ENCODE data around the gene MYO1E.
"Not testable (repeated sequence)": the region's sequence is repeated elsewhere in the genome, so short reads cannot be mapped to it uniquely, and the experiment has no call there.

Gene MYO1E

GRCh38 chr15:59350421-59350732, 22.3 kb downstream of the MYO1E start:
- DNase-seq (ENCODE audit: low spot score): no peak

GRCh38 chr15:59349680-59350420, 22.8 kb downstream of the MYO1E start:
- peak; percentile 82 for DNase-seq (ENCODE audit: low spot score)

- DNase-seq (ENCODE audit: low spot score): no peak
Measured at GRCh38 chr15:59347915-59348314, 24.8 kb downstream of the MYO1E start.

GRCh38 chr15:59346951-59347350, 25.7 kb downstream of the MYO1E start:
- DNase-seq (ENCODE audit: low spot score): no peak

- DNase-seq (ENCODE audit: low spot score): no peak
Measured at GRCh38 chr15:59345326-59345725, 27.3 kb downstream of the MYO1E start.

GRCh38 chr15:59344311-59344710, 28.4 kb downstream of the MYO1E start:
- DNase-seq (ENCODE audit: low spot score): no peak

- DNase-seq (ENCODE audit: low spot score): no peak
Measured at GRCh38 chr15:59340325-59340724, 32.3 kb downstream of the MYO1E start.

- DNase-seq (ENCODE audit: low spot score): no peak
Measured at GRCh38 chr15:59339252-59339672, 33.4 kb downstream of the MYO1E start.

- no peak for DNase-seq (ENCODE audit: low spot score)
Measured at GRCh38 chr15:59338414-59338813, 34.3 kb downstream of the MYO1E start.

GRCh38 chr15:59336725-59337124, 35.9 kb downstream of the MYO1E start:
- DNase-seq (ENCODE audit: low spot score): not testable (repeated sequence)

GRCh38 chr15:59335207-59335786, 37.4 kb downstream of the MYO1E start:
- DNase-seq (ENCODE audit: low spot score): no peak

GRCh38 chr15:59334076-59334415, 38.6 kb downstream of the MYO1E start:
- DNase-seq (ENCODE audit: low spot score): no peak

GRCh38 chr15:59333401-59334075, 39.1 kb downstream of the MYO1E start:
- DNase-seq (ENCODE audit: low spot score): no peak

GRCh38 chr15:59332009-59332408, 40.7 kb downstream of the MYO1E start:
- DNase-seq (ENCODE audit: low spot score): no peak

GRCh38 chr15:59330649-59331048, 42.0 kb downstream of the MYO1E start:
- DNase-seq (ENCODE audit: low spot score): no peak

GRCh38 chr15:59329570-59330350, 42.9 kb downstream of the MYO1E start:
- DNase-seq (ENCODE audit: low spot score): peak; percentile 70

- no peak for DNase-seq (ENCODE audit: low spot score)
Measured at GRCh38 chr15:59329091-59329490, 43.6 kb downstream of the MYO1E start.

GRCh38 chr15:59327942-59328341, 44.7 kb downstream of the MYO1E start:
- DNase-seq (ENCODE audit: low spot score): no peak

- DNase-seq (ENCODE audit: low spot score): no peak
Measured at GRCh38 chr15:59326856-59327255, 45.8 kb downstream of the MYO1E start.

GRCh38 chr15:59322056-59322759, 50.5 kb downstream of the MYO1E start:
- DNase-seq (ENCODE audit: low spot score): no peak

- DNase-seq (ENCODE audit: low spot score): no peak
Measured at GRCh38 chr15:59321000-59321689, 51.5 kb downstream of the MYO1E start.

- DNase-seq (ENCODE audit: low spot score): no peak
Measured at GRCh38 chr15:59317211-59317610, 55.5 kb downstream of the MYO1E start.

All from AG08396 (cell line).